Nephron progenitor cell (in vitro differentiated cells): ENCODE data around the gene MEN1.

Experiments used
- DNase-seq: peaks from one replicate; pipeline ENCODE4 v3.0.0; 2021
- H3K27ac Mint-ChIP-seq: 2 replicates; pipeline ENCODE4 v1.8.0; 2021; ENCODE audit warnings: mild to moderate bottlenecking, moderate library complexity, mixed read lengths
- H3K27me3 Mint-ChIP-seq: 2 replicates; pipeline ENCODE4 v1.8.0; 2021; ENCODE audit warnings: mild to moderate bottlenecking, low read depth, mixed read lengths; ENCODE audit not compliant: poor library complexity
- H3K36me3 Mint-ChIP-seq: 2 replicates; pipeline ENCODE4 v1.8.0; 2021; ENCODE audit warnings: low read depth, mixed read lengths
- H3K4me1 Mint-ChIP-seq: 2 replicates; pipeline ENCODE4 v1.8.0; 2021; ENCODE audit warnings: mixed read lengths
- H3K4me3 Mint-ChIP-seq: 2 replicates; pipeline ENCODE4 v1.8.0; 2021; ENCODE audit warnings: mild to moderate bottlenecking, moderate library complexity, mixed read lengths
- H3K9me3 Mint-ChIP-seq: 2 replicates; pipeline ENCODE4 v1.8.0; 2021; ENCODE audit warnings: mild to moderate bottlenecking, moderate library complexity, mixed read lengths
- TF ChIP-seq, protein P1 (sequence below): fragments of 200-600 bp; sonication (generic); IDR thresholded peaks from 2 replicates; pipeline ENCODE4 v1.5.0; 2021; ENCODE audit warnings: antibody characterized with exemption

Gene MEN1

DNA sequence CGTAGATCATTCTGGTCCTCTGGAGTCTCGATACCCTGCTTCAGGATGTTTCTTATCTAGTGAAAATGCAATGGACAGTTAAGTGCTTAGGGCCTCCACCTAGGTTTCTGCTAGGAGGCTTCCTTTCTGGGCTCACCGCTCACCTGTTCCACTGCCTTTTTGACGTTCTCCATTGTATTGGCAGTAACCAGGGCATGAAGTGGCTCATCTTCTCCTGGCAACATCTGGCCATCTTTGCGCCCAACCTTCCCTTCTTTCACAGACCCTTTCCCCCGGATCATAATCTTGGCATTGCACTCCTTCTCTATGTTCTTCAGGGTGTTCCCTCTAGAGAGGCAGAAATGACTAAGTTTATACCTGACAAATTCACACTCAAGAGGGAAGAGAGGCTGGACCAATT is 41.1 kb downstream of the MEN1 start:
- Mint-ChIP-seq H3K4me1 (peaks cover 74% of the 10 kb centered on the region), H3K27ac (no peak overlapping the region), H3K27me3 (no peaks in the 10 kb centered on the region), H3K4me3 (no peak overlapping the region), H3K9me3 (no peaks in the 10 kb centered on the region), H3K36me3 (peaks cover 91% of the 10 kb centered on the region)
- TF ChIP-seq, protein P1, sequence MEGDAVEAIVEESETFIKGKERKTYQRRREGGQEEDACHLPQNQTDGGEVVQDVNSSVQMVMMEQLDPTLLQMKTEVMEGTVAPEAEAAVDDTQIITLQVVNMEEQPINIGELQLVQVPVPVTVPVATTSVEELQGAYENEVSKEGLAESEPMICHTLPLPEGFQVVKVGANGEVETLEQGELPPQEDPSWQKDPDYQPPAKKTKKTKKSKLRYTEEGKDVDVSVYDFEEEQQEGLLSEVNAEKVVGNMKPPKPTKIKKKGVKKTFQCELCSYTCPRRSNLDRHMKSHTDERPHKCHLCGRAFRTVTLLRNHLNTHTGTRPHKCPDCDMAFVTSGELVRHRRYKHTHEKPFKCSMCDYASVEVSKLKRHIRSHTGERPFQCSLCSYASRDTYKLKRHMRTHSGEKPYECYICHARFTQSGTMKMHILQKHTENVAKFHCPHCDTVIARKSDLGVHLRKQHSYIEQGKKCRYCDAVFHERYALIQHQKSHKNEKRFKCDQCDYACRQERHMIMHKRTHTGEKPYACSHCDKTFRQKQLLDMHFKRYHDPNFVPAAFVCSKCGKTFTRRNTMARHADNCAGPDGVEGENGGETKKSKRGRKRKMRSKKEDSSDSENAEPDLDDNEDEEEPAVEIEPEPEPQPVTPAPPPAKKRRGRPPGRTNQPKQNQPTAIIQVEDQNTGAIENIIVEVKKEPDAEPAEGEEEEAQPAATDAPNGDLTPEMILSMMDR = no peak
- no peak for DNase-seq

DNA sequence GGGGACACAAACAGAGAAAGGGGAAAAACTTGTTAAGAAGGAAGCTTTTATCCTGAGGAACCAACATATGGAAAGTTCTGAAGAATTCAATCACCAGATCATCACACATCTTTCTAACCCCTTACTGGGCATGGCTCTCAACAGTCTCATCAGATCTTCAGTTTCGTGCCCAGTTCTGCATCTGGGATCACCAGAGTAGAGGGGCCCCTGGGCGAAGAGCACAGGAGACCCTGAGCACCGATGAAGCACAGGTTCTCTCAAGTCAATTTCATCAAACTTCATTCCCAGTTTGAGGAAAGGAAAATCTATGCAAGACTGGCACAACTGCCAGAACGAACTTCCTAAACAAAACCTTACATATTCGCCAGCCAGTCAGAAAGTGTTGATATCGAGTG is 42.1 kb downstream of the MEN1 start:
- H3K27me3 Mint-ChIP-seq = no peaks in the 10 kb centered on the region
- peaks cover 74% of the 10 kb centered on the region for H3K4me1 Mint-ChIP-seq
- peaks cover 84% of the 10 kb centered on the region for H3K36me3 Mint-ChIP-seq
- peak overlapping the region; percentile 90 for H3K27ac Mint-ChIP-seq
- H3K9me3 Mint-ChIP-seq = no peaks in the 10 kb centered on the region
- no peak overlapping the region for H3K4me3 Mint-ChIP-seq
- TF ChIP-seq, protein P1 = no peak
- DNase-seq = no peak

DNA sequence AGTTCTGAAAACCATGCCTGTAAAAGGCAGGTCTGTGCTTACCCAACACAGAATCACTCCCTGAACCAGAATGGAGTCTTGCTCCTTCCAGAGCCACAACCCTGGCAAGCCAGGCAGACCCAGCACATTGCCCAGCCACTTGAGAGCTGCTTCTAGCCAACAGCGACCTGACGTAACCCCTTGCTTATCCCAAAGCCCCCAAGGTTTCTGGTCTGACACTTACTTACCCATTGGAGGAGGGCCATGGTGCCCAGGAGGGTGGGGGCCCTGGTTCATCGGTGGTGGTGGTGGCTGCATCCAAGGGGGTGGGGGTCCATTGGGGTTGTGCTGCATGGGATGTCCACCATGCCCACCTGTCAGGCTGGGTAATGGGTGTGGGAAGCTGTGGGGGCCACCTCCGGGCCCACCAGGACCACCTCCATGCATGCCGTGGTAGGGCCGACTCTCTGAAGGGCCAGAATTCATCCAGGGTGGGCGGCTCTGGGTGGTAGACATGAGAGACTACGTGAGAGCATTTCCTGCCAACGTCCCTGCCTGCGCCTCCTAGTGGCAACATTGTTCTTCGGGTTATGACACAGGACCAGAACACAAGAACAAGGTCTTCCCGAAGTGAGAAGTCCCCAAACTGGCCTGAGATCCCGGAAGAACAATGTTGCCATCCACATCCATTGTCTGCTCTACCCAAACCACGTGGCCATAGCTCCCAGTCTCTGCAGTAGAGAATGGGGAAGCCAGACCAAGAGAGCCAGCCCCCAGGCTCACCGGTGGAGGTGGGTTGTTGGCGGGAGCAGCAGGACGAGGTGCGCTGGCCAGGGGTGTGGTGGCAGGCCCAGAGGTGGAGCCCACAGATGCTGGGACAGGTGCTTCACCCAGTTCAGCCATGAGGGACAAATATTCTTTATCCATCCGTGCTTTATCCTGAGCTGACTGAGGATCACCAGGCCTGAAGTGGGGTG is 42.7 kb downstream of the MEN1 start:
- peak; percentile 85 for DNase-seq
- Mint-ChIP-seq H3K36me3 (peaks cover 79% of the 10 kb centered on the region), H3K9me3 (no peaks in the 10 kb centered on the region), H3K27ac (peak overlapping the region; percentile 48), H3K4me3 (no peak overlapping the region), H3K27me3 (no peaks in the 10 kb centered on the region), H3K4me1 (peaks cover 78% of the 10 kb centered on the region)
- TF ChIP-seq, protein P1 = peak; percentile 70

DNA sequence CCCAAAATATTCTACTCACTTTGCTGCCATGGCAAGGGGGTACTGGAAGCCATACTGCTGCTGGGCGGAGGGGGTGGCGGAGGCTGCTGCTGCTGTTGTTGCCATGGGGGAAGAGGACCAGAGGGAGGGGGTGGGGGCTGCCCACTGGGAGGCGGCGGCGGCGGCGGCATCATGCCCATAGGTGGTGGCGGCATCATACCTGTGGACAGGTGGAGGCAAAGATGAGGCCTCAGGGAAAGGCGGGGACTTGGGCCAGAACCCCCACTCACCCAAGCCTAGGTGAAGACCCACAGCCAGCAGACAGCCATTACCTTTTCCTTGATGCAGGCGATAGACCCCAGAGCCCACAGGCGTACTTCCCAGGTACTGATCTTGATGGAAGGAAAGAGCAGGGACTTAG is 43.5 kb downstream of the MEN1 start:
- H3K27me3 Mint-ChIP-seq = no peaks in the 10 kb centered on the region
- TF ChIP-seq, protein P1 = no peak
- no peak for DNase-seq
- H3K4me3 Mint-ChIP-seq = no peak overlapping the region
- no peak overlapping the region for H3K27ac Mint-ChIP-seq
- H3K9me3 Mint-ChIP-seq = no peaks in the 10 kb centered on the region
- H3K4me1 Mint-ChIP-seq = peaks cover 80% of the 10 kb centered on the region
- H3K36me3 Mint-ChIP-seq = peaks cover 78% of the 10 kb centered on the region

DNA sequence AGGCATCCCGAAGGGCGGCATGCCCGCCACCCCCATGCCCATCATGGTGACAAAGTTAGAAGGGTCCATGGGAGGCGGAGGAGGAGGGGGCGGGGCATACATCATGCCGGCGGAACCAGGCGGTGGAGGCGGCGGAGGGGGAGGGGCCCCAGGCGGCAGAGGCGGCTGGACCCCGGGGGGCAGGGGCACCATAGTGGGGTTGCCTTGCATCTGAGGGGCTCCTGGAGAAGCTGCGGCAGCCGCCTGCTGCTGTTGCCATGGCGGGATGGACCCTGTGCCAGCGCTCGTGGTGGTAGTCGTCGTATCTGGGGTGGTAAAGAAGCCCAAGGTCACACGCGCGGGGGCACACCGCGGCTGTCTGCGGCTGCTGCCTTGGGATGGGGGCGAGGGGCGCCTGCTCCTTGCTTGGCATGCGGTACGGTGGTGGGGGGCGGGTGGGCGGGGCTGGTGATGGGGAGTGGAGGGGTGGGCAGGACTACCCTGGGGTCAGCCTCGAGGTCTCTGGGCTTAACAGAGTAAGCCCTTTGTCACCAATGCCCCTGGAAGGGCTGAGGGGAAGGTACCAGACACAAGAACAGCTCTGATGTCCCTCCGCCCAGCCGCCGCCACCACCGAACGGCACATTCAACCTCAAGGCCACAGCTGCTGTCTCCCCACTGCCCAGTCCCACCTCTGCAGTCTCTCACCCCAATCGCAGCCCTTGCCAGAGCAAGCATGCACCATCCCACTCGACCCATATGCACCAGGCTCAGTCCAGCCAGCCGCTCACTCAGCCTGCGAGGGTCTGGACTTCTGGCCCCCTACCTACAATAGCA is 44.3 kb downstream of the MEN1 start:
- Mint-ChIP-seq H3K36me3 (peaks cover 70% of the 10 kb centered on the region), H3K9me3 (no peaks in the 10 kb centered on the region), H3K27me3 (peaks cover 3% of the 10 kb centered on the region), H3K4me3 (peak overlapping the region; percentile 47), H3K4me1 (peaks cover 87% of the 10 kb centered on the region), H3K27ac (no peak overlapping the region)
- TF ChIP-seq, protein P1 = no peak
- DNase-seq = no peak
